GM12874 (cell line): Measurements from ENCODE around the gene CHST8.
A peak's percentile ranks its signal among the peaks of the same experiment; 100 is the strongest.

ENCODE experiments used
- TF ChIP-seq, protein P1 (sequence below): IDR thresholded peaks from 2 replicates; pipeline ENCODE4 v1.5.1; 2011; ENCODE audit warnings: low read depth, mild to moderate bottlenecking, control low read depth, low read length, moderate library complexity; ENCODE audit not compliant: insufficient read depth

CHST8 gene

DNA sequence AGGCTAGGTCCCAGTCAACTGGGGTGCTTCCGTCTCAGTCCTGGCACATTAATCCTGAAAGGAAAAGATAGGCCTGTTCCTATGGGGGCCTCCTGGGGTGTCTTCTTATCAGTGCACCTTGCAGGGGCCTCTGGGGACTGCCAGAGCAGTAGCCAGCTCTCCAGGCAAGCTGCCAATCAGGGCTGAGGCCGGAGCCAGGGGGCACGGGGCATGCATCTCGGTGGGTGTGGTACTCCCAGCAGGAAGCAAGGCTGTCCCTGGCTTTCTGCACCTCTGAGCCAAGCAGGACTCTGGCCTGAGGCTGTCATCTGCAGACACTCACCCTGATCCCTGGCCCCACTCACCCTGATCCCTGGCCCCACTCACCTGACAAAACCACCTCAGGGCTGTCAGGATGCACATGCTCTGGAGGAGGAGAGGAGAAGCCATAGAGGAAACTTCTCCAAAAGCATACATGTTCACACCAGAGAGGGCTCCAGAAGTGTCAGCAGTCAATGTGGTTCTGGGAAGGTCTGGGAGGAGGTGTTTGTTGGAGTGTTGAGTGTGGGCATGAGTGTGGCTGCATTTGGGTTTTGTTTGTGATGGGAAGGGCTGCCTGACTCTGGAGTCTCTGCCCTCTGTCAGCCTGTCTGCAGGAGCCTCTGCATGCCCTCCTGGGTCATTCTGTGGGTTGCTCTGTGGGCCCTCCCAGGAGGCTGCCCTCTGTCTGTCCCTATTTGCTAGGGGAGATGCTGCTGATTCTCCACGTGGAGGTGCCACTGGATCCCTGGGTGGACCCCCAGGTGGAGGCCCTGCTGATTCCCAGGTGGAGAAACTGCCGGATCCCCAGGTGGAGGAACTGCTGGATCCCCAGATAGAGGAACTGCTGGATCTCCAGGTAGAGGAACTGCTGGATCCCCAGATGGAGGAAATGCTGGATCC, 152.2 kb downstream of the CHST8 start:
- TF ChIP-seq, protein P1, sequence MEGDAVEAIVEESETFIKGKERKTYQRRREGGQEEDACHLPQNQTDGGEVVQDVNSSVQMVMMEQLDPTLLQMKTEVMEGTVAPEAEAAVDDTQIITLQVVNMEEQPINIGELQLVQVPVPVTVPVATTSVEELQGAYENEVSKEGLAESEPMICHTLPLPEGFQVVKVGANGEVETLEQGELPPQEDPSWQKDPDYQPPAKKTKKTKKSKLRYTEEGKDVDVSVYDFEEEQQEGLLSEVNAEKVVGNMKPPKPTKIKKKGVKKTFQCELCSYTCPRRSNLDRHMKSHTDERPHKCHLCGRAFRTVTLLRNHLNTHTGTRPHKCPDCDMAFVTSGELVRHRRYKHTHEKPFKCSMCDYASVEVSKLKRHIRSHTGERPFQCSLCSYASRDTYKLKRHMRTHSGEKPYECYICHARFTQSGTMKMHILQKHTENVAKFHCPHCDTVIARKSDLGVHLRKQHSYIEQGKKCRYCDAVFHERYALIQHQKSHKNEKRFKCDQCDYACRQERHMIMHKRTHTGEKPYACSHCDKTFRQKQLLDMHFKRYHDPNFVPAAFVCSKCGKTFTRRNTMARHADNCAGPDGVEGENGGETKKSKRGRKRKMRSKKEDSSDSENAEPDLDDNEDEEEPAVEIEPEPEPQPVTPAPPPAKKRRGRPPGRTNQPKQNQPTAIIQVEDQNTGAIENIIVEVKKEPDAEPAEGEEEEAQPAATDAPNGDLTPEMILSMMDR: no peak

DNA sequence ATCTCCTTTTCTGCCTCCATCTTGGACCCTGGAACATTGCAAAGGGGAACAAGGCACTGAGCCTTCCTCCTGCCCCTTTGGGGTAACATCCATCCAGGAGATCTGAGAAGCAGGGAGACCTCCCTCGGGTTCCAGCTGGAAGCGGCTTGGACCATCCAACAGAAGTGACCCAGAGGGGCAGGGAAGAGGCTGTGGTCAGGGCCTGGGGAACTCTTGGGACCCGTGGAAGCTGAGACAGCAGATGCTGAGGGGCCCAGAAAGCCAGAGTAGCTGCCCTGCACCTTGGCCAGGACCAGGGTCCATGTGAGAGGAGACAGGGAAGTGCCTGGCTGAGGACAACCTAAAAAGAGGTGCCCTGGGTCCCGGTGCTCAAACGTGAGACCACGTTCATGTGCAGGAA, 153.0 kb downstream of the CHST8 start:
- TF ChIP-seq, protein P1: no peak

DNA sequence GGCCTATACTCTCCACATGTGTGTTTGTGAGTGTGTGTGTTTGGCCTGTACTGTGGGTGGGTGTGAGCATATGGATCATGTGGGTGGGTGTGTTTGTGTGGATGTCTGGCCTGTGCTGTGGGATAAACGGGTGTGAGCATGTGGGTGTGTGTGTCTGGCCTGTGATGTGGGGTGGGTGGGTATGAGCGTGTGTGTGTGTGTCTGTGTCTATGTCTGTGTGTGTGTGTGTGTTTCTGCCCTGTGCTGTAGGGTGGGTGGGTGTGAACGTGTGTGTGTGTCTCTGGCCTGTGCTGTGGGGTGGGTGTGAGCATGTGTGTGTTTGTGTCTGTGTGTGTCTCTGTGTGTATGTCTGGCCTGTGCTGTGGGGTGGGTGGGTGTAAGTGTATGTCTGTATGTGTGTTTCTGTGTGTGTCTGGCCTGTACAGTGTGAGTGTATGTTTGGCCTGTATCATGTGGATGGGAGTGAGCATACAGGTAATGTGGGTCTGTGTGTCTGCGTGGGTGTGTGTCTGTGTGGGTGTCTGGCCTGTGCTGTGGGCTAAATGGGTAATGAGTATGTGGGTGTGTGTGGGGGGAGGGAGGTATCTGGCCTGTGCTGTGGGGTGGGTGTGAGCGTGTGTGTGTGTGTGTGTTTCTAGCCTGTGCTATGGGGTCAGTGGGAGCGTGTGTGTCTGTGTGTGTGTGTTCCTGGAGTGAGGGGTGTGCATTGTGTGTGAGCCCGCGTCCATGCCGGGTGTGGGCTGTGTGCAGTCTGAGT, 154.2 kb downstream of the CHST8 start:
- TF ChIP-seq, protein P1: no peak

DNA sequence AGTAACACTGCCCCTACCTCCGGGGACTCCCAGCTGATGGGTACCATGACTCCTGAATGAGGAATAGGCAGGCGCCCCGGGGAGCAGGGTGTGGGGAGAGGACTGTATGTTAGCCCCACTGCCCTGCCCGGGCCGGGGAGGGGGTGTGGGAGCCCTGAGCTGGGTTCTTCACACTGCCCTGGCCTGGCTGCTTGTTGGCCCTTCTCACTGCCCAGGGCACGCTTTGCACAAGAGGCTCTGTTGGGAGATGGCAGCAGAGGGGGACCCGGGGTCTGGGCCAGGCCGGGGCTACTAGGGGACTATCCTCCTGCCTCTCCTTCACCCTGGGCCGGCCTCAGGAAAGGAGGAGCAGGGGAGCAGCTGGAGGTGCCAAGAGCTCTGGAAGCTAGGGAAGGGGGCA, 155.6 kb downstream of the CHST8 start:
- TF ChIP-seq, protein P1: no peak

DNA sequence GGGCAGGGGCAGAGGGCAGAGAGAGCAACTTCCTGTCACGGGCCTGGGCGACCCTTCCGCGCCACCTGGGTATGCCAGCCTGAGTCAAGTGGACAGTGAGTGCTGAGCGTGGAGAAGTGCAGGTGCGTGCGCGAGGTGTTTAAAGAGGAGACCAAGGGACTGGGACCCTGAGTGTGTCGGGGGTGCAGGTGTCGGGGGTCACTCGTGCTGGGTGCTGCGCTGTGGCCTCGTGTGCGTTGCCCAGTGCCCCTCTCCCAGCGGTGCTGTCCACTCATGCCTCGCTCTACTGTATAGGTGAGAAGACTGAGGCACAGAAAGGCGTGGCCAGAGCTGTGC, 156.0 kb downstream of the CHST8 start:
- TF ChIP-seq, protein P1: no peak

DNA sequence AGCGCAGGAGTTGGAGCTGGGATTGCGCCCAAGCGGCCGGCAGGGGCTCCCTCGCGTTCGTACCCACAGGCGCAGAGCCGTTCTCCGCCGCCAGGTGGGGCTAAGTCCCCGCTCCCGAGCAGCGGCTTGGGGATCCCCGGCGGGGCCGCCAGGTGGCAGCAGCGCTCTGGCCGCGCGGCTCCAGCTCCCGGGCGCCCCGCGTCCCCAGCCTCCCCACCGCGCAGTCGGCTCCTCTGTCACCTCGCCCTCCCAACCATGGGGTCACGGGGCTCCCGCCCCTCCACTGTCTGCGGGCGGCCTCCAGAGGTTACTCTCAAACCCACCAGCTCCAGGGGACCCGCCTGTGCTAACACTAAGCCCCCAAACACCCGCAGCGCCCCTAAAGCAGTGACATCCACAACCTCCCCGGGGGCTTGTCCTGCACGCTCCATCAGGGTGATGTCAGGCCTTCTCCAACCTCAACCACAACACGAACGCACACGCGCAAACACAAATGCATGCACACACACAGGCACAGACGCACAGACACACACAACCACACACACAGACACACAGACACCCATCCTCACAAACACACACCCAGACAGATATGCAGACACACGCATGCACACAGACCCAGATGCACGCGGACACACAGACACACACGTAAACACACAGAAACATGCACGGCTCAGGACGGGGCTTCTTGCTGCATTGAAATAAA, 156.5 kb downstream of the CHST8 start:
- TF ChIP-seq, protein P1: peak; percentile 100

DNA sequence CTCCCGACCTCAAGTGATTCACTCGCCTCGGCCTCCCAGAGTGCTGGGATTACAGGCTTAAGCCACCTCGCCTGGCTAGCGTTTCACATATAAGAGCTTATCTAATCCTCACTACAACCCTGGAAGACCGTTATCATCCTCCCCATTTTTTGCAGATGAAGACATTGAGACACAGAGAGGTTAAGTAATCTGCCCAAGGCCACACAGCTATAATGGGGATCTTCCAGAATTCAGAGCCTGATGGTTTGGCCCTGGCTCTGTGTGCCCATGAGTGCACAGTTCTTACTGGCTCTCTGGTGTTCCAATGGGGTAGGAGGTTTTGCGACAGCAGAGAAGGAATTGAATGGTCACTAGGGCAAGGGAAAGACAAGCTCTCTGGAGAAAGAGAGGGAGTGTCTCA, 158.1 kb downstream of the CHST8 start:
- TF ChIP-seq, protein P1: no peak
